Erythroblast (primary cell): Measurements from ENCODE around the gene GSTA3.

ENCODE experiments used
- GATA1 ChIP-seq: IDR thresholded peaks from 2 replicates; pipeline ENCODE4 v1.6.1; 2011; ENCODE audit warnings: low read depth, mild to moderate bottlenecking, control low read depth, low read length, moderate library complexity
- POLR2A ChIP-seq: IDR thresholded peaks from 2 replicates; pipeline ENCODE4 v1.6.1; 2011; ENCODE audit warnings: mild to moderate bottlenecking, low read length

DNA sequence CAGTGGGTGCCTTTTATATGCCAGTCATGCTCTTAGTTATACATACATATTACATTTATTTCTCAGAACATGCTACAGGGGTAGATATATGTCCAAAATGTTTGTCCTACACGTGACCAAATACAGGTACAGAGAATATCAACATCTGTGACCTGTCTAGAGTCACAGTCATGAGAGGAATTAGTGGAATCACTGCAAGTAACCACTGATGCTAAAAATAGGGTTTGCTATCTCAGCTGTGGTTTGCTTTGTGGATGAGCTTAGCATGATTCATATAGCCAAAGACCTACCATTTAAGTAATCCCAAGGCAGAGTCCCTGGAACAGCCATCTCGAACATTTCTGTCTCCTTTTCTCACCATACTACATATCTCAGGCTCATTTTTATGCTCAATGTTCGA, 32.3 kb downstream of the GSTA3 start:
- TF ChIP-seq POLR2A (no peak), GATA1 (no peak)
